H9 (cell line): Measurements from ENCODE around the gene TMEM14C. TPM values are rescaled to one million over a fixed set of nuclear protein-coding genes. Genes with fewer than 3 reads are reported as not detected.

ENCODE experiments used
- DNase-seq: peaks from one replicate; pipeline ENCODE4 v3.0.0-alpha.2; 2017
- H2AFZ ChIP-seq: one replicate; pipeline ENCODE4 v1.6.1; 2013; ENCODE audit warnings: mild to moderate bottlenecking, low read length, control low read depth, moderate library complexity
- H2AK5ac ChIP-seq: 2 replicates; pipeline ENCODE4 v1.6.1; 2013; ENCODE audit warnings: low read length, control low read depth, mixed read lengths; ENCODE audit not compliant: insufficient read length
- H2BK120ac ChIP-seq: one replicate; pipeline ENCODE4 v1.6.1; 2013; ENCODE audit warnings: low read depth, mild to moderate bottlenecking, low read length, control low read depth, inconsistent platforms; ENCODE audit not compliant: poor library complexity, severe bottlenecking
- H2BK12ac ChIP-seq: 2 replicates; pipeline ENCODE4 v1.6.1; 2013; ENCODE audit warnings: low read length, control low read depth, mixed read lengths, low read depth; ENCODE audit not compliant: insufficient read length
- H2BK15ac ChIP-seq: 2 replicates; pipeline ENCODE4 v1.6.1; 2013; ENCODE audit warnings: low read depth, low read length, control low read depth
- H2BK20ac ChIP-seq: one replicate; pipeline ENCODE4 v1.6.1; 2013; ENCODE audit warnings: low read depth, mild to moderate bottlenecking, low read length, control low read depth, inconsistent platforms; ENCODE audit not compliant: poor library complexity, severe bottlenecking
- H2BK5ac ChIP-seq: 2 replicates; pipeline ENCODE4 v1.6.1; 2013; ENCODE audit warnings: low read length, control low read depth, mixed read lengths; ENCODE audit not compliant: insufficient read length
- H3K14ac ChIP-seq: 2 replicates; pipeline ENCODE4 v1.6.1; 2013; ENCODE audit warnings: low read length, control low read depth; ENCODE audit not compliant: insufficient read depth
- H3K18ac ChIP-seq: 2 replicates; pipeline ENCODE4 v1.6.1; 2013; ENCODE audit warnings: low read depth, mild to moderate bottlenecking, mixed read lengths, low read length, control low read depth; ENCODE audit not compliant: insufficient read length
- H3K23ac ChIP-seq: 2 replicates; pipeline ENCODE4 v1.6.1; 2013; ENCODE audit warnings: low read length, control low read depth, mixed read lengths, low read depth; ENCODE audit not compliant: insufficient read length
- H3K23me2 ChIP-seq: 2 replicates; pipeline ENCODE4 v1.6.1; 2013; ENCODE audit warnings: low read depth, mild to moderate bottlenecking, mixed read lengths, low read length, control low read depth; ENCODE audit not compliant: insufficient read length, poor library complexity, severe bottlenecking
- H3K27ac ChIP-seq: 2 replicates; pipeline ENCODE4 v1.5.1; 2013; ENCODE audit warnings: low read length, control low read depth, mixed read lengths, low read depth; ENCODE audit not compliant: insufficient read length
- H3K27me3 ChIP-seq: 2 replicates; pipeline ENCODE4 v1.6.1; 2013; ENCODE audit warnings: low read length, control low read depth, inconsistent platforms; ENCODE audit not compliant: insufficient read depth
- H3K4ac ChIP-seq: 2 replicates; pipeline ENCODE4 v1.6.1; 2013; ENCODE audit warnings: low read depth, mild to moderate bottlenecking, control low read depth, inconsistent platforms, low read length, moderate library complexity
- H3K4me1 ChIP-seq: 2 replicates; pipeline ENCODE4 v1.6.1; 2013; ENCODE audit warnings: low read length, control low read depth, inconsistent platforms; ENCODE audit not compliant: insufficient read depth
- H3K4me2 ChIP-seq: 2 replicates; pipeline ENCODE4 v1.6.1; 2013; ENCODE audit warnings: low read length, control low read depth, mixed read lengths; ENCODE audit not compliant: insufficient read length, insufficient read depth
- H3K56ac ChIP-seq: 2 replicates; pipeline ENCODE4 v1.6.1; 2013; ENCODE audit warnings: low read depth, mild to moderate bottlenecking, mixed read lengths, low read length, control low read depth; ENCODE audit not compliant: insufficient read length
- H3K79me1 ChIP-seq: 2 replicates; pipeline ENCODE4 v1.6.1; 2013; ENCODE audit warnings: low read depth, mild to moderate bottlenecking, moderate library complexity, low read length, control low read depth, inconsistent platforms; ENCODE audit not compliant: insufficient read depth, poor library complexity, severe bottlenecking
- H3K79me2 ChIP-seq: 2 replicates; pipeline ENCODE4 v1.6.1; 2013; ENCODE audit warnings: low read length, control low read depth, inconsistent platforms; ENCODE audit not compliant: insufficient read depth
- H3K9ac ChIP-seq: 2 replicates; pipeline ENCODE4 v1.6.1; 2013; ENCODE audit warnings: low read length, control low read depth, mixed read lengths; ENCODE audit not compliant: insufficient read length; ENCODE audit errors: extremely low read depth
- H3K9me3 ChIP-seq: one replicate; pipeline ENCODE4 v1.6.1; 2013; ENCODE audit warnings: low read depth, low read length, inconsistent platforms; ENCODE audit not compliant: control insufficient read depth
- H3T11ph ChIP-seq: one replicate; pipeline ENCODE4 v1.6.1; 2013; ENCODE audit warnings: mild to moderate bottlenecking, low read length, control low read depth, inconsistent platforms
- H4K20me1 ChIP-seq: one replicate; pipeline ENCODE4 v1.6.1; 2013; ENCODE audit not compliant: control insufficient read depth, insufficient read length, insufficient read depth
- H4K5ac ChIP-seq: 2 replicates; pipeline ENCODE4 v1.6.1; 2013; ENCODE audit warnings: low read depth, mild to moderate bottlenecking, mixed read lengths, low read length, control low read depth; ENCODE audit not compliant: insufficient read length
- H4K8ac ChIP-seq: replicated peaks from 2 replicates; pipeline ENCODE4 v1.6.1; 2013; ENCODE audit warnings: low read length, control low read depth, mixed read lengths, low read depth; ENCODE audit not compliant: insufficient read length
- H4K91ac ChIP-seq: 2 replicates; pipeline ENCODE4 v1.6.1; 2013; ENCODE audit warnings: low read depth, mild to moderate bottlenecking, moderate library complexity, mixed read lengths, low read length, control low read depth; ENCODE audit not compliant: insufficient read length
- H3K27ac Mint-ChIP-seq, 3 experiments: 2 replicates in 2 of 3; 3 replicates in 1 of 3; pipeline ENCODE4 v1.8.0; 2020 to 2021; ENCODE audit warnings: mixed read lengths in 3 of 3, mild to moderate bottlenecking in 1 of 3, moderate library complexity in 1 of 3
- H3K27me3 Mint-ChIP-seq: 2 replicates; pipeline ENCODE4 v1.8.0; 2021; ENCODE audit warnings: low read depth, mild to moderate bottlenecking, moderate library complexity, mixed read lengths
- H3K36me3 Mint-ChIP-seq, 3 experiments: 2 replicates in 2 of 3; 3 replicates in 1 of 3; pipeline ENCODE4 v1.8.0; 2020 to 2021; ENCODE audit warnings: low read depth in 3 of 3, mixed read lengths in 3 of 3; ENCODE audit not compliant: insufficient read depth in 1 of 3
- H3K4me1 Mint-ChIP-seq, 2 experiments: 2 replicates each; pipeline ENCODE4 v1.8.0; 2020; ENCODE audit warnings: mixed read lengths in 2 of 2
- H3K4me3 Mint-ChIP-seq, 2 experiments: 2 replicates in 1 of 2; 3 replicates in 1 of 2; pipeline ENCODE4 v1.8.0; 2020 to 2021; ENCODE audit warnings: mild to moderate bottlenecking in 2 of 2, mixed read lengths in 2 of 2, moderate library complexity in 1 of 2
- H3K9me3 Mint-ChIP-seq, 2 experiments: 2 replicates in 1 of 2; 3 replicates in 1 of 2; pipeline ENCODE4 v1.8.0; 2020; ENCODE audit warnings: mild to moderate bottlenecking in 2 of 2, mixed read lengths in 2 of 2, moderate library complexity in 1 of 2
- CTCF ChIP-seq: fragments of 200-600 bp; sonication (generic); conservative IDR thresholded peaks from 3 replicates; pipeline ENCODE4 v1.8.0; 2021; ENCODE audit warnings: antibody characterized with exemption, mild to moderate bottlenecking
- WGBS: extraction: QIAGEN DNeasy Blood & Tissue Kit; methylation state at CpG from one replicate; pipeline ENCODE4 v1.1.7; 2013; ENCODE audit warnings: missing lambda C conversion rate, low lambda C conversion rate, mixed read lengths; ENCODE audit not compliant: insufficient read length; ENCODE audit errors: extremely low coverage; 5-methylcytosine and 5-hydroxymethylcytosine counted together
- total RNA-seq: library from RNA; stranded (reverse); gene quantifications from 2 replicates; pipeline ENCODE4 v1.2.1, GENCODE V29; 2021

Gene TMEM14C
- total RNA-seq, 1 experiment from 2014 or later = 94.4 TPM

- Histone ChIP-seq H2BK120ac (no peak overlapping the region), H2AFZ (no peak overlapping the region), H3K18ac (no peak overlapping the region), H3T11ph (no peak overlapping the region), H4K91ac (no peak overlapping the region), H2BK15ac (no peak overlapping the region), H3K27ac (no peak overlapping the region), H3K4me1 (no peaks in the 10 kb centered on the region), H3K56ac (no peak overlapping the region), H4K5ac (no peak overlapping the region), H3K79me2 (no peaks in the 10 kb centered on the region), H2BK20ac (no peak overlapping the region), H3K27me3 (no peaks in the 10 kb centered on the region), H3K14ac (no peak overlapping the region), H3K23ac (no peak overlapping the region), H3K9me3 (no peaks in the 10 kb centered on the region), H3K23me2 (no peaks in the 10 kb centered on the region), H3K4ac (no peak overlapping the region), H2BK12ac (no peak overlapping the region), H2AK5ac (no peak overlapping the region), H3K4me2 (no peak overlapping the region), H4K8ac (no peak overlapping the region), H2BK5ac (no peak overlapping the region), H3K9ac (no peak overlapping the region), H4K20me1 (no peaks in the 10 kb centered on the region), H3K79me1 (no peaks in the 10 kb centered on the region)
- Mint-ChIP-seq H3K36me3 (peaks cover 3 to 28% (median 21%) of the 10 kb centered on the region in 3 experiments; a peak in 6 of 7 replicates), H3K27ac (peak overlapping the region in 1 of 3 experiments; percentile 38; a peak in 2 of 7 replicates), H3K4me1 (no peaks in the 10 kb centered on the region), H3K4me3 (no peak overlapping the region), H3K9me3 (peaks cover 0 to 4% of the 10 kb centered on the region in 2 experiments; a peak in 3 of 5 replicates), H3K27me3 (no peaks in the 10 kb centered on the region)
- no peak for DNase-seq
- TF ChIP-seq CTCF = no peak
- WGBS = no CpG with 5 or more reads among the region's 8 CpGs
These were observed 8.9 kb upstream of the TMEM14C start for GRCh38 chr6:10713962-10714361.
